SHP77 (cell line): ENCODE measurements around the gene PDE4B.
A peak's percentile ranks its signal among the peaks of the same experiment; 100 is the strongest.
"Not testable (repeated sequence)": the region's sequence is repeated elsewhere in the genome, so short reads cannot be mapped to it uniquely, and the experiment has no call there.

Source experiments
- DNase-seq, 2 experiments: peaks; one replicate each; lab custom pipeline; 2025; lab: John Stamatoyannopoulos, UW

The PDE4B gene

GRCh38 chr1:66312271-66312990 lies 519.7 kb downstream of the PDE4B start:
- no peak for DNase-seq

- no peak for DNase-seq
Measured at GRCh38 chr1:66313429-66313828, 520.7 kb downstream of the PDE4B start.

GRCh38 chr1:66315671-66316070 lies 523.0 kb downstream of the PDE4B start:
- no peak for DNase-seq

- DNase-seq, result no peak
Measured at GRCh38 chr1:66316464-66317247, 524.0 kb downstream of the PDE4B start.

- no peak for DNase-seq
Measured at GRCh38 chr1:66317248-66317515, 524.5 kb downstream of the PDE4B start.

- no peak for DNase-seq
Measured at GRCh38 chr1:66320231-66320630, 527.5 kb downstream of the PDE4B start.

GRCh38 chr1:66322462-66322861 lies 529.8 kb downstream of the PDE4B start:
- DNase-seq, result not testable (repeated sequence)

- no peak for DNase-seq
Measured at GRCh38 chr1:66323958-66324625, 531.4 kb downstream of the PDE4B start.

- no peak for DNase-seq
Measured at GRCh38 chr1:66325594-66326380, 533.1 kb downstream of the PDE4B start.

- no peak for DNase-seq
Measured at GRCh38 chr1:66326867-66327266, 534.2 kb downstream of the PDE4B start.

GRCh38 chr1:66327588-66327987 lies 534.9 kb downstream of the PDE4B start:
- DNase-seq, result no peak

GRCh38 chr1:66328896-66329295 lies 536.2 kb downstream of the PDE4B start:
- DNase-seq, result no peak

GRCh38 chr1:66330722-66331141 lies 538.0 kb downstream of the PDE4B start:
- DNase-seq, result no peak

- DNase-seq, result peak; percentile 17 to 52
Measured at GRCh38 chr1:66331658-66332547, 539.2 kb downstream of the PDE4B start.

- no peak for DNase-seq
Measured at GRCh38 chr1:66332548-66332901, 539.8 kb downstream of the PDE4B start.

- DNase-seq, result no peak
Measured at GRCh38 chr1:66333466-66334199, 540.9 kb downstream of the PDE4B start.

GRCh38 chr1:66334318-66334717 lies 541.6 kb downstream of the PDE4B start:
- no peak for DNase-seq

- DNase-seq, result no peak
Measured at GRCh38 chr1:66335125-66335524, 542.4 kb downstream of the PDE4B start.

- peak; percentile 57 to 88 for DNase-seq
Measured at GRCh38 chr1:66335859-66336640, 543.4 kb downstream of the PDE4B start.

- DNase-seq, result no peak
Measured at GRCh38 chr1:66336641-66336990, 543.9 kb downstream of the PDE4B start.
